Activated naive CD4-positive, alpha-beta T cell treated with anti-CD3 and anti-CD28 coated beads, Interleukin-2, amount 50 U/mL, for 16 hours (primary cell): ENCODE data around the gene ZCCHC3.
A peak's percentile ranks its signal among the peaks of the same experiment; 100 is the strongest.
"Not testable (repeated sequence)": the region's sequence is repeated elsewhere in the genome, so short reads cannot be mapped to it uniquely, and the experiment has no call there.

Experiments
- DNase-seq: peaks from one replicate; pipeline ENCODE4 v3.0.0-alpha.2; 2020

The ZCCHC3 gene

GRCh38 chr20:313948-314347 is 16.6 kb downstream of the ZCCHC3 start:
- no peak for DNase-seq

GRCh38 chr20:316316-317068 is 19.1 kb downstream of the ZCCHC3 start:
- DNase-seq: no peak

GRCh38 chr20:324177-325044 is 27.0 kb downstream of the ZCCHC3 start:
- DNase-seq: peak; percentile 95

GRCh38 chr20:325045-325888 is 27.9 kb downstream of the ZCCHC3 start, which contains the start of gene SOX12:
SOX12 (plus strand) TSS chr20:325552; CDS start chr20:325925, 373 bp downstream.
- DNase-seq: peak; percentile 99

- DNase-seq: peak; percentile 56
These were observed 28.7 kb downstream of the ZCCHC3 start for GRCh38 chr20:325889-326644.

- no peak for DNase-seq
These were observed 29.3 kb downstream of the ZCCHC3 start for GRCh38 chr20:326645-327185.

- peak; percentile 69 for DNase-seq
These were observed 30.0 kb downstream of the ZCCHC3 start for GRCh38 chr20:327186-328026.

- DNase-seq: no peak
These were observed 30.9 kb downstream of the ZCCHC3 start for GRCh38 chr20:328027-328974.

- DNase-seq: no peak
These were observed 31.8 kb downstream of the ZCCHC3 start for GRCh38 chr20:328975-329695.

GRCh38 chr20:329851-330232 is 32.5 kb downstream of the ZCCHC3 start:
- no peak for DNase-seq

- DNase-seq: peak; percentile 63
These were observed 33.1 kb downstream of the ZCCHC3 start for GRCh38 chr20:330233-331149.

- no peak for DNase-seq
These were observed 37.2 kb downstream of the ZCCHC3 start for GRCh38 chr20:334578-334977.

- DNase-seq: not testable (repeated sequence)
These were observed 38.7 kb downstream of the ZCCHC3 start for GRCh38 chr20:336040-336439.

GRCh38 chr20:341682-342081 is 44.3 kb downstream of the ZCCHC3 start:
- peak; percentile 65 for DNase-seq

GRCh38 chr20:343107-343506 is 45.7 kb downstream of the ZCCHC3 start:
- no peak for DNase-seq

- DNase-seq: no peak
These were observed 48.8 kb downstream of the ZCCHC3 start for GRCh38 chr20:346033-346639.

GRCh38 chr20:346640-347316 is 49.4 kb downstream of the ZCCHC3 start, which contains the start of gene NRSN2:
NRSN2 (plus strand) TSS chr20:347111; CDS start chr20:349644, 2,533 bp downstream.
- DNase-seq: peak; percentile 41
